Spleen (tissue), 11 donors: ENCODE data around the gene OSBPL1A. TPM values are rescaled to one million over a fixed set of nuclear protein-coding genes. Genes with fewer than 3 reads are reported as not detected.

ENCODE experiments used
- DNase-seq: peaks from one replicate; pipeline ENCODE4 v3.0.0-alpha.2; 2020
- H3K27ac ChIP-seq, 8 donors: fragments of 200-600 bp; sonication (generic) in 7 of 8; 1 replicate in 4 of 8; 2 replicates in 4 of 8; pipeline versions ENCODE4 v1.5.0 to v1.8.0; 2016 to 2021; ENCODE audit warnings: inconsistent platforms in 4 of 8, mild to moderate bottlenecking in 4 of 8, moderate library complexity in 1 of 8
- H3K27me3 ChIP-seq, 7 donors: fragments of 200-600 bp; sonication (generic) in 6 of 7; replicated peaks in 1 of 7; 1 replicate in 4 of 7; 2 replicates in 3 of 7; pipeline versions ENCODE4 v1.5.0 to v1.8.0; 2016 to 2021; ENCODE audit warnings: inconsistent platforms in 3 of 7, mild to moderate bottlenecking in 1 of 7
- H3K36me3 ChIP-seq, 6 donors: fragments of 200-600 bp; sonication (generic) in 5 of 6; 1 replicate in 4 of 6; 2 replicates in 2 of 6; pipeline versions ENCODE4 v1.5.0 to v1.8.0; 2016 to 2021; ENCODE audit warnings: inconsistent platforms in 2 of 6
- H3K4me1 ChIP-seq, 6 donors: fragments of 200-600 bp; sonication (generic) in 5 of 6; 1 replicate in 3 of 6; 2 replicates in 3 of 6; pipeline versions ENCODE4 v1.5.0 to v1.8.0; 2016 to 2021; ENCODE audit warnings: inconsistent platforms in 3 of 6
- H3K4me3 ChIP-seq, 8 donors: fragments of 200-600 bp; sonication (generic) in 7 of 8; 1 replicate in 4 of 8; 2 replicates in 4 of 8; pipeline versions ENCODE4 v1.5.0 to v1.8.0; 2016 to 2021; ENCODE audit warnings: inconsistent platforms in 4 of 8, mild to moderate bottlenecking in 4 of 8, moderate library complexity in 2 of 8
- H3K9me3 ChIP-seq, 8 donors: fragments of 200-600 bp; sonication (generic) in 7 of 8; 1 replicate in 4 of 8; 2 replicates in 4 of 8; pipeline versions ENCODE4 v1.5.0 to v1.8.0; 2016 to 2021; ENCODE audit warnings: inconsistent platforms in 4 of 8
- CTCF ChIP-seq, 11 experiments: fragments of 200-600 bp in 7 of 11; fragments of 450-650 bp in 4 of 11; sonication (generic) in 4 of 11; IDR thresholded peaks in 8 of 11; conservative IDR thresholded peaks in 3 of 11; 1 replicate in 7 of 11; 2 replicates in 4 of 11; pipeline versions ENCODE4 v1.4.0 to v1.8.0; 2016 to 2021; ENCODE audit warnings: antibody characterized with exemption in 11 of 11, inconsistent platforms in 4 of 11, mild to moderate bottlenecking in 1 of 11
- POLR2A ChIP-seq, 3 donors: fragments of 450-650 bp; IDR thresholded peaks; one replicate each; pipeline ENCODE4 v1.5.1; 2017; ENCODE audit warnings: antibody characterized with exemption in 3 of 3, mild to moderate bottlenecking in 1 of 3
- POLR2AphosphoS5 ChIP-seq, 3 donors: sonication (generic); formaldehyde crosslinking; IDR thresholded peaks; one replicate each; pipeline ENCODE4 v1.5.1; 2017; ENCODE audit warnings: antibody characterized with exemption in 3 of 3
- WGBS, 5 donors: extraction: QIAGEN DNeasy Blood & Tissue Kit in 3 of 5; methylation state at CpG; one replicate each; pipeline versions ENCODE4 v1.1.5 to v1.1.7; 2013 to 2018; 5-methylcytosine and 5-hydroxymethylcytosine counted together
- intact Hi-C: fragments of 100-400 bp; cut with DNase I; formaldehyde crosslinking; loops from one replicate; pipeline ENCODE4 v1.15.0; 2023; ENCODE audit warnings: low total_unique reads
- polyA plus RNA-seq, 3 donors: library from polyadenylated mRNA; stranded (reverse); fragments of 200-250 nt; gene quantifications; one replicate each; pipeline ENCODE4 v1.2.1, GENCODE V29; 2013
- total RNA-seq, 7 donors: library from RNA; depleted of rRNA in 3 of 7; stranded (reverse); fragments of >200 nt in 3 of 7; fragmentation: NEBNext Ultra II Directional in 4 of 7; extraction: Animal tissue kit (Norgen Biotek cat#: 25700) in 4 of 7; gene quantifications; one replicate each; pipeline versions ENCODE4 v1.1.0 to v1.2.1, GENCODE V29; 2016 to 2021
- donor health status: healthy with polysubstance abuse.
- donor health status: DM: no; HTN: no; CAD: no; lungs with moderate emphysema.
- donor health status: DM: no; HTN: no; CAD: no.
- donor health status: Bipolar disorder and iron deficiency.
- donor health status: healthy.
- donor health status: DM: no; HTN: no; CAD: no.
- donor health status: DM: yes; HTN: yes; CAD: no.

The OSBPL1A gene
- total and polyA plus RNA-seq, 10 donors = 3.8 to 29.6 (median 22.1) TPM

GRCh38 chr18:24176727-24177416 lies 220.8 kb downstream of the OSBPL1A start:
- peak; percentile 84 for DNase-seq
- 48 to 59% (median 57%) methylated on average over 7 of the region's 7 CpGs for WGBS, 5 donors
- peaks cover 0 to 6% (median 0%) of the 10 kb centered on the region in 6 donors for H3K36me3 ChIP-seq
- H3K4me1 ChIP-seq = peaks cover 0 to 16% (median 10%) of the 10 kb centered on the region in 6 donors
- TF ChIP-seq POLR2AphosphoS5 (IDR thresholded peaks at IDR 0.05) (no peak), CTCF (IDR thresholded peaks at IDR 0.05 in 8 of 11, conservative IDR thresholded peaks at IDR 0.05 in 3 of 11) (peak in 10 of 11 experiments; percentile 12 to 70 (median 54))
- no peaks in the 10 kb centered on the region for H3K9me3 ChIP-seq
- no peaks in the 10 kb centered on the region for H3K27me3 ChIP-seq
- intact Hi-C loops = no loop called here
- no peak overlapping the region for H3K4me3 ChIP-seq
- peak overlapping the region in 5 of 8 donors; percentile 33 to 71 (median 53) for H3K27ac ChIP-seq

GRCh38 chr18:24173997-24174396 lies 223.6 kb downstream of the OSBPL1A start:
- TF ChIP-seq POLR2AphosphoS5 (IDR thresholded peaks at IDR 0.05) (no peak), CTCF (IDR thresholded peaks at IDR 0.05 in 8 of 11, conservative IDR thresholded peaks at IDR 0.05 in 3 of 11) (no peak), POLR2A (IDR thresholded peaks at IDR 0.05) (no peak)

GRCh38 chr18:24170360-24170759 lies 227.3 kb downstream of the OSBPL1A start:
- Histone ChIP-seq H3K36me3 (peaks cover 0 to 54% (median 9%) of the 10 kb centered on the region in 6 donors), H3K4me3 (no peak overlapping the region), H3K27me3 (no peaks in the 10 kb centered on the region), H3K27ac (no peak overlapping the region), H3K9me3 (no peaks in the 10 kb centered on the region), H3K4me1 (no peaks in the 10 kb centered on the region)
- intact Hi-C loops = no loop called here
- TF ChIP-seq CTCF (IDR thresholded peaks at IDR 0.05 in 8 of 11, conservative IDR thresholded peaks at IDR 0.05 in 3 of 11) (no peak), POLR2AphosphoS5 (IDR thresholded peaks at IDR 0.05) (no peak), POLR2A (IDR thresholded peaks at IDR 0.05) (no peak)
- WGBS, 5 donors = 84 to 93% (median 92%) methylated on average over 8 of the region's 8 CpGs
- DNase-seq = no peak

More at GRCh38 chr18:24173997-24174396, 223.6 kb downstream of the OSBPL1A start:
- Histone ChIP-seq H3K9me3 (no peaks in the 10 kb centered on the region), H3K36me3 (peaks cover 0 to 19% (median 0%) of the 10 kb centered on the region in 6 donors), H3K27ac (no peak overlapping the region), H3K4me1 (peaks cover 0 to 16% (median 10%) of the 10 kb centered on the region in 6 donors), H3K27me3 (no peaks in the 10 kb centered on the region), H3K4me3 (no peak overlapping the region)
- WGBS, 5 donors = 75 to 90% (median 83%) methylated on average over 3 of the region's 3 CpGs
- no peak for DNase-seq
- intact Hi-C loops = no loop called here

GRCh38 chr18:24168496-24168895 lies 229.1 kb downstream of the OSBPL1A start:
- Histone ChIP-seq H3K27ac (no peak overlapping the region), H3K36me3 (peaks cover 0 to 70% (median 11%) of the 10 kb centered on the region in 6 donors), H3K4me1 (no peaks in the 10 kb centered on the region), H3K4me3 (no peak overlapping the region), H3K27me3 (no peaks in the 10 kb centered on the region), H3K9me3 (no peaks in the 10 kb centered on the region)
- intact Hi-C loops = no loop called here
- DNase-seq = no peak
- TF ChIP-seq CTCF (IDR thresholded peaks at IDR 0.05 in 8 of 11, conservative IDR thresholded peaks at IDR 0.05 in 3 of 11) = no peak
- no peak for TF ChIP-seq POLR2AphosphoS5 (IDR thresholded peaks at IDR 0.05)
- TF ChIP-seq POLR2A (IDR thresholded peaks at IDR 0.05) = no peak
- WGBS, 5 donors = 94 to 96% (median 95%) methylated on average over 7 of the region's 7 CpGs
